HUES64 (cell line): ENCODE data around the gene BMP8A.
"Not testable (repeated sequence)": the region's sequence is repeated elsewhere in the genome, so short reads cannot be mapped to it uniquely, and the experiment has no call there.

Source experiments
- H3K27ac ChIP-seq: 2 replicates; pipeline ENCODE4 v1.7.0; 2013; ENCODE audit warnings: low read depth, low read length, inconsistent platforms
- H3K27me3 ChIP-seq: 2 replicates; pipeline ENCODE4 v1.6.1; 2013; ENCODE audit warnings: mild to moderate bottlenecking, low read length; ENCODE audit not compliant: insufficient read depth
- H3K36me3 ChIP-seq: 2 replicates; pipeline ENCODE4 v1.6.1; 2013; ENCODE audit warnings: mild to moderate bottlenecking, low read length; ENCODE audit not compliant: insufficient read depth
- H3K4me1 ChIP-seq: 2 replicates; pipeline ENCODE4 v1.6.1; 2013; ENCODE audit warnings: mild to moderate bottlenecking, low read length, moderate library complexity; ENCODE audit not compliant: insufficient read depth
- H3K4me3 ChIP-seq: 2 replicates; pipeline ENCODE4 v1.5.1; 2013; ENCODE audit warnings: mild to moderate bottlenecking, low read length, moderate library complexity
- H3K9ac ChIP-seq: 2 replicates; pipeline ENCODE4 v1.6.1; 2013; ENCODE audit warnings: mild to moderate bottlenecking, low read depth, low read length
- H3K9me3 ChIP-seq: 2 replicates; pipeline ENCODE4 v1.6.1; 2013; ENCODE audit warnings: low read depth, low read length; ENCODE audit not compliant: insufficient read depth
- WGBS: fragments of 150-250, 120-280 bp; methylation state at CpG from one replicate; pipeline ENCODE4 v1.1.7; 2013; ENCODE audit warnings: missing lambda C conversion rate; 5-methylcytosine and 5-hydroxymethylcytosine counted together

BMP8A gene

DNA sequence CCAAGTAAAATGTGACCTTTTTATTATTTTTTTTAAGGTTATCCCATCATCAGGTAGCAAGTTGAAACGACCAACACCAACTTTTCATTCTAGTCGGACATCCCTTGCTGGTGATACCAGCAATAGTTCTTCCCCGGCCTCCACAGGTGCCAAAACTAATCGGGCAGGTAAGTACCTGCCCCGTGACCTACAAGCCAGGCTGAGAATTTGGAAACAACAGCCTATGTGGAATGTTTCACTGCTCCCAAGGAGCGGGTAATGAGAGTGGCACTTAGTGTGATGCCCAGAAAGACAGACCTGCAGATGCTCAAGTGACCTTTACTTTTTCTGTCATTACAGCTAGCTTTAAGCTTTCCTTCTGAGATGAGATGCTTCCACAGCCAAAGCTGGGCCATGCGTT, 6.9 kb upstream of the BMP8A start:
- no peaks in the 10 kb centered on the region for H3K4me1 ChIP-seq
- H3K27ac ChIP-seq: no peak overlapping the region
- no peaks in the 10 kb centered on the region for H3K9me3 ChIP-seq
- H3K4me3 ChIP-seq: no peak overlapping the region
- peaks cover 11% of the 10 kb centered on the region for H3K27me3 ChIP-seq
- peaks cover 77% of the 10 kb centered on the region for H3K36me3 ChIP-seq
- 94% methylated on average over 7 of the region's 7 CpGs for WGBS
- H3K9ac ChIP-seq: no peak overlapping the region

DNA sequence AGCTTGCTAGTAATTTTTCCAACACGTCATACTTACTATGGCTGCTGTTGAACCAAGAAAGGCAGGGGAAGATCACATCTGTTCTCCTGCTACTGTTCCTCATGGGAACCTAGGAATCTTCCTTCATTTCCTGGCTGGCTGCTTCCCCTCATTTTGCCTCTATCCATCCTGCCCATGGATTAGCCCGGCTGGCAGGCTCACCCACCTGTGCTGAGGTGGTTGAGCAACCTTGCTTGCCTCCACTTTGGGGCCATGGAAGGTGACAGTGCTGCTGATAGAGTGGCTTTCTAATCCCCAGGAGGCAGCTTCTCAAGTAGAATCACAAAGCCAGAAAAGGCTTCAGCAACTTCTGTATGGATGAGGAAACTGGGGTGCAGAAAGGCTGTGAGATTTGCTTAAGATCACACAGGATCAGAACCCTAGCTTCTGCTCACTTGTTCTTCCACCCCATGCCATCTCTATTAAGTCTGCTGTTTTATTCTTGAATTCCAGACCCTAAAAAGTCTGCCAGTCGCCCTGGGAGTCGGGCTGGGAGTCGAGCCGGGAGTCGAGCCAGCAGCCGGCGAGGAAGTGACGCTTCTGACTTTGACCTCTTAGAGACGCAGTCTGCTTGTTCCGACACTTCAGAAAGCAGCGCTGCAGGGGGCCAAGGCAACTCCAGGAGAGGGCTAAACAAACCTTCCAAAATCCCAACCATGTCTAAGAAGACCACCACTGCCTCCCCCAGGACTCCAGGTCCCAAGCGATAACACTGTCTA, 6.2 kb upstream of the BMP8A start:
- H3K27ac ChIP-seq: no peak overlapping the region
- H3K9ac ChIP-seq: no peak overlapping the region
- 95% methylated on average over 14 of the region's 14 CpGs for WGBS
- H3K9me3 ChIP-seq: no peaks in the 10 kb centered on the region
- peaks cover 18% of the 10 kb centered on the region for H3K27me3 ChIP-seq
- H3K4me1 ChIP-seq: no peaks in the 10 kb centered on the region
- H3K4me3 ChIP-seq: no peak overlapping the region
- H3K36me3 ChIP-seq: peaks cover 71% of the 10 kb centered on the region

DNA sequence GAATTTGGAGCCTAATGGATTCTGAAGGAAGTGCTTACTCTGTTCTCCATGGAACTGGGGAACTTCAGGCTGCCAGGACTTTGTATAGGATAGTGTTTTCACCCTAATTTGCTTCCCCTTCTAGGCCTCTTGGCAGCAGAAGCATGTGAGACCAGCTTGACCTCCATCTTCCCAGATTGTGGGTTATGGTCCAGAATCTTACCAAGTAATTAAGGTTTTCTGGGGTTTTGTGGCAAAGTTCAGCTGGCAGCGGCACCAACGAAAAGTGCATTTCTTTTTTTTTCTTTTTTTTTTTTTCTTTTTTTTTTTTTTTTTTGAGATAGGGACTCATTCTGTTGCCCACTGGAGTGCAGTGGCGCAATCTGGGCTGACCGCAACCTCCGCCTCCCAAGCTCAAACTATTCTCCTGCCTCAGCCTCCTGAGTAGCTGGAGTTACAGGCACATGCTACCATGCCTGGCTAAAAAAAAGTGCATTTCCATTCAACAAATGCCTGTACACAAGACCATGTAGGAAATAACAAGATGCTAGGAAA, 3.4 kb upstream of the BMP8A start:
- H3K27ac ChIP-seq: no peak overlapping the region
- no peak overlapping the region for H3K9ac ChIP-seq
- H3K36me3 ChIP-seq: peaks cover 47% of the 10 kb centered on the region
- H3K9me3 ChIP-seq: no peaks in the 10 kb centered on the region
- H3K4me1 ChIP-seq: no peaks in the 10 kb centered on the region
- 94% methylated on average over 5 of the region's 5 CpGs for WGBS
- H3K4me3 ChIP-seq: no peak overlapping the region
- H3K27me3 ChIP-seq: peaks cover 46% of the 10 kb centered on the region

DNA sequence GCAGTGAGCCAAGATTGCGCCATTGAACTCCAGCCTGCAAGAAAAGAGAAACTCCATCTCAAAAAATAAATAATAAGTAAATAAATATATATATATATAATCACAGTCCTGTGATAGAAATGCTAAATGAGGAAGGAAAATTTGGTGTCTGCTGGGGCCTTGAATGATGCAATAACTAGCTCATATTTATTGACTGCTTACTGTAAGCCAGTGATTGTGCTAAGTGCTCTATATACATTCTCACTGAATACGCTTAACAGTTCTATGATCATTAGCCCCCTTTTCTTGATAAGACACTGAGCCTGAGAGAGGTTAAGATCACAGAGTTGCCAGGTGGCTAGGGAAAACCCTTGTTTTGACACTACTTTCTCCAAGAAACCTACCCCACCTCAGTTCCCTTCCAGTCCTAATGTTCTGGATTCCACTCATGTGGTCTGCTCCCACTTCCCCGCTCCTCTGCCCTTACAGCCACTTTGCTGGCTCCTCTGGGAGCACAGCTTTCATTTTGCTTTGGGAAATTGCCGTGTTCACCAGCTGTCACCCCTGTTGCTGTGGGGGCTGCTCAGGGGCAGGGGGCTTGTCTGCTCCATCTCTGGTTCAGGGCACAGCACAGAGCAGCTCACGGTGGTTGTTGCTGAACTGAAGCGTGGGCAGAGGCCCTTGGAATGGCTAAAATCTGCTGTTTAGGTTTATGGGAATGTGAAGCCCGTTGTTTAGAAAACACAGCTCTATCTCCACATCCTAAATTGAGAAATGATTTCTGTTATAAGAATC, 2.5 kb upstream of the BMP8A start:
- 69% methylated on average over 4 of the region's 7 CpGs for WGBS
- no peak overlapping the region for H3K9ac ChIP-seq
- H3K9me3 ChIP-seq: no peaks in the 10 kb centered on the region
- H3K36me3 ChIP-seq: peaks cover 41% of the 10 kb centered on the region
- peaks cover 55% of the 10 kb centered on the region for H3K27me3 ChIP-seq
- no peaks in the 10 kb centered on the region for H3K4me1 ChIP-seq
- H3K27ac ChIP-seq: no peak overlapping the region
- H3K4me3 ChIP-seq: no peak overlapping the region

DNA sequence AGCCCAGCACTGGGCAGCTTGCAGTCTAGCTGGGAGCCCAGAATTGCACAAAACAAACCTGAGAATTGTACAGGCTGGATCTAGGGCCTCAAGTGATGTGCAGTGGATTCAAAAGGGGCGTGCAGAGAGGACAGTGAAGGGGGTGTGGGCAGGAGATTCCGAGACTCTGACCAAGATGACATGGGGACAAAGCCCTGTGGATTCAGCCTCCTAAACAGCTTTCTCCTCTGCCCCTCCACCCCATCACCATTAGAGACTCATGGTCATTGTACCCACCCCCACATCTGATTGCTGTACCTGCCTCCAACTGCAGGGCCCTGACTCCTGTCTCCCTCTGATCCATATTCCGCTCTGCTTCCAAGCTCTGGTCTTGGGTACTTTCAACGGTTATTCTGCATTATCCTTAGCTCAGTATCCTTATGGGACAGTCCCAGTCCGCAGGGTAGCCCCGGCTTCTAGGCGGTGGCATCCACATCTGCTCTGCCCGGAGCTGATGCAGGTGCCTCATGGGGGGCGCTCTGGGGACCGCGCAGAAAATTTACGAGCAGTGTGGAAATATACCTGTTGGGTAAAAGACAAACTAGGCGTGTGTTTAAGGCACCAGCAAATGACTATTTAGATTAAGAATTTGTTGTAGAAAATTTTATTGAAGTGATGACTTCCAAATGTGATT, 1.7 kb upstream of the BMP8A start:
- H3K9me3 ChIP-seq: no peaks in the 10 kb centered on the region
- no peaks in the 10 kb centered on the region for H3K4me1 ChIP-seq
- no peak overlapping the region for H3K4me3 ChIP-seq
- H3K27me3 ChIP-seq: peaks cover 62% of the 10 kb centered on the region
- H3K9ac ChIP-seq: no peak overlapping the region
- 81% methylated on average over 13 of the region's 13 CpGs for WGBS
- peaks cover 34% of the 10 kb centered on the region for H3K36me3 ChIP-seq
- no peak overlapping the region for H3K27ac ChIP-seq

DNA sequence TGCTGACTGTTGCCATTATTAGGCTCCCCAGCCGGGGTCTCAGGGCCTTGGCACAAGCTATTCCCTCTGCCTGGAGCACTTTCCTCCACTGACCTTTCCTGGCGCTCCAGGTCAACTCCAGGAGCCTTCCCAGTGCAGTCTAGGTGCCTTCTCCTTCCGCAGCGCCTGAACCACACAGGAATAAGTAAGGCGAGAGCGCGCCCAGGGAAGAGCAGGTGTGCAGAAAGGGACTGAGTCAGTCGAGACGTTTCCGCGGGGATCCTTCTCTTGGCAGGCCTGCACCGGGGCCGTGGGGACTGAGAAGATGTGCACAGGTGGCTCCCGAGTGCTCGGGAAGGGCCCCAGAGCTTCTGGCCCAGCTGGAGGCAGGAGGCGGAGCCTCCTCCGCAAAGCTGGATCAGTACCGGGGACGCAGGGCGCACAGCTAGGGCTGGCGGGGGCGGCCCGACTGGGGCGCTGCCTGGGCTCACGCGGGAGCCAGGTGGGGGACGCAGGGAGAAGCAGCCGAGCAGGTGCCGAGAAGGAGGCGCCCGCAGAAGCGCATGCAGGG, 765 bp upstream of the BMP8A start:
- 15% methylated on average over 32 of the region's 32 CpGs for WGBS
- Histone ChIP-seq H3K27ac (no peak overlapping the region), H3K36me3 (peaks cover 24% of the 10 kb centered on the region), H3K4me1 (no peaks in the 10 kb centered on the region), H3K9me3 (no peaks in the 10 kb centered on the region), H3K9ac (no peak overlapping the region; the same call in 1 of the 2 replicates), H3K4me3 (peak overlapping the region; percentile 50), H3K27me3 (peaks cover 63% of the 10 kb centered on the region)

DNA sequence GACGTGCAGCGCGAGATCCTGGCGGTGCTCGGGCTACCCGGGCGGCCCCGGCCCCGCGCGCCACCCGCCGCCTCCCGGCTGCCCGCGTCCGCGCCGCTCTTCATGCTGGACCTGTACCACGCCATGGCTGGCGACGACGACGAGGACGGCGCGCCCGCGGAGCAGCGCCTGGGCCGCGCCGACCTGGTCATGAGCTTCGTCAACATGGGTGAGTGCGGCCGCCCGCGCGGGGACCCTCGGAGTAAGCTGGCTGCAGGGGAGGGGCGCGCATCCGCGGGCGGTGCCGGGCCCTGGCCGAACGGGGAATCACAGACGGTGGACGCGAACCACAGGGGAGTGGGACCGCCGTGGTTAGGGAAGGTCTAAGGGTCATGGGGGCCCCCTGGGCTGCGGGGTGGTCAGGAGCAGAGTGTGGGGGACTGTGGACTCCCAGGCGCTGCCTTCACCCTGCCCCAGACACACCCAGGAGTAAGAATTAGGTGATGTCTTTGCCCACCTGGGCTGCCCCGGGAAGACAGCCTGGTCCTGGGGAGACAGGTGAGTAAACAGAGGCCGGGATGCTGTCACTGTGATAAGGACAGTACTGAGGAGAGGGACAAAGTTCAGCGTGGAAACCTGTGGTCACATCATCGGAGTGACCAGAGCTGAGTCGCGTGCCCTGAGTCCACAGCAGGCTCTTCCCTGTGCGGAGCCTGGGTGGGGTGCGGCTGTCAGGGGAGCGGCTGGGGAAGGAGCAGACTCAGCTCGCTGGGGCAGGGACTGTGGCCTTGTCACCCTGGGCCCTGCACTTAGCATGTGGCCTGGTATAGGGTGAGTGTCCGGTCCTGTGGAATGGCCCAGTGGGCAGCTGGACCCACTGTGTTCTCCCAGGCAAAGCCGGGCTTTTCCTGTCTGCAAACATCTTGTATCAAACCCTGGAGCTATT, 944 bp downstream of the BMP8A start:
- H3K36me3 ChIP-seq, H3K9me3 ChIP-seq, H3K27ac ChIP-seq, H3K9ac ChIP-seq, H3K4me1 ChIP-seq: not testable (repeated sequence)
- Histone ChIP-seq H3K27me3 (peaks cover 69% of the 10 kb centered on the region), H3K4me3 (peak overlapping the region; percentile 50)
- WGBS: 23% methylated on average over 67 of the region's 67 CpGs

DNA sequence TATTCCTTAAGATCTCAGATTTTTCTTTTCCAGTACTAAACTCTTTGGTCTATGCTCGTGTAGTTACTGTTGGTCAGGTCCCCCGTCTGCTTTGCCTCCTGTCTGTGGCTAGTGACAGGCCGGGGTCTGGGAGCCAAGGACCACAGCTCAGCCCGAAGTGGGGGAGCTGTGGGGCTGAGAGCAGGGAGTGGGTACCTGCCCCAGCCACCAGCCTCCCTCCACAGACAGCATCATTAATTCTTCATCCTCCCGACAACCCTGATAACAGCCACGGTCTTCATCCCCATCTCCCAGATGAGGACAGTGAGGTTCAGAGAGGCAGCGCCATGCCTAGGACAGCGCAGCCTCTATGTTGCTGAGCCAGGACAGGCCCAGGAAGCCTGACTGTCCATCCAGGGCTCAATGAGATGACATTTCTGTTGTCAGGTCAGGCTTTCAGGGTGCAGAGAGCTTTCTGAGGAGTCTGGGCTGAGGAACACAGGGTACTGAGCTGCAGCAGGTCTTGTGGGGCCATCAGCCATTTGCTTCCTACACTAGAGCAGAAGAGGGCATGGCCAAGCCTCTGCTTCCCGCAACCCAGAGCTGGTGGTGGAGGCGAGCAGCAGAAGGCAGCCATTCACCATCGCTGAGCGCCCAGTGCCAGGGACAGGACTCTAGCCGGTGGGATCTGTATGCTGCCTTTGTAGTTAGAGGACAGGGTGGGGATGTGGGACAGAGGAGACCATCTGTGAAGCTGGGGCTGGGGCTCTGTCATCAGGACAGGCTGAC, 1.8 kb downstream of the BMP8A start:
- not testable (repeated sequence) for H3K9ac ChIP-seq, H3K4me3 ChIP-seq, H3K9me3 ChIP-seq, H3K4me1 ChIP-seq, H3K27ac ChIP-seq, H3K36me3 ChIP-seq
- peaks cover 68% of the 10 kb centered on the region for H3K27me3 ChIP-seq
- WGBS: 93% methylated on average over 13 of the region's 13 CpGs

DNA sequence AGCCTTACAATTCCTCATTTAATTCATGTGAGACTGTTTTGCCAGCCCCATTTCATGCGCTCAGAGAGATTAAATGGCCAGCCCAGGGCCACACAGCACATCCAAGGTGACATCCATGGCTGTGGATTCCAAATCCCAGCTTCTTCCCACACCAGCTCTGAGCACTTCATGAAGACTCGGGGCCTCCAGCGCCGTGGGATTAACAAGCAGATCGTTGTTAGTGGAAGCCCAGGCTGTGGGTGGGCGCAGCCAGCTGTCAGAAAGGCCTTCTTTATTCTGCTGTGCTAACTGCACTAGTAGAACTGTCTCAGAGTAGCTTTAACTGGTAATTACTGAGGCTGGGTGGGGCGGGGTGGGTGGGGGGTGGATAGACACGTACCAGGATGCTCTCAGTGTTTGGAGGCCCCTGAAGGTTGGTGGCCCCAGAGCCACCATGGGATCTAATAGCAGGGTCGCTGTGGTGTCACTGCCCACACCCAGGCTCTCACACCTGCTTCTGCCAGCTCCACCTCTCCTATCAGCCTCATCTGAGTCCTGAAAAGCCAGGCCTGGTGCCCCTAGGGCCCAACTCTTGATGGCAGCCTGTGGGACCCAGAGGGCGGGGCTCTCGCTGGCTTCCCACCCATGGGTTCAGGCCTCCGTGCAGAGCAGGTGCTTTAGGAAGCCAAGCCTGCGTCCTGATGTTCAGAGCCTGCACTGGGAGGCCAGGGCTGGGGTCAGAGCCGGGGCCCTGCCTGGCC, 3.4 kb downstream of the BMP8A start:
- no peaks in the 10 kb centered on the region for H3K9me3 ChIP-seq
- 91% methylated on average over 12 of the region's 14 CpGs for WGBS
- no peak overlapping the region for H3K27ac ChIP-seq
- no peak overlapping the region for H3K9ac ChIP-seq
- peaks cover 55% of the 10 kb centered on the region for H3K27me3 ChIP-seq
- H3K4me3 ChIP-seq: no peak overlapping the region
- H3K4me1 ChIP-seq: peaks cover 4% of the 10 kb centered on the region; the same call in 1 of the 2 replicates
- H3K36me3 ChIP-seq: no peaks in the 10 kb centered on the region
